ENCODE results near the gene PRAMEF11. TPM values are rescaled to one million over a fixed set of nuclear protein-coding genes. Genes with fewer than 3 reads are reported as not detected.
"Not testable (repeated sequence)": the region's sequence is repeated elsewhere in the genome, so short reads cannot be mapped to it uniquely, and the experiment has no call there.

PRAMEF11 gene
- total and polyA plus RNA-seq, 2 donors (not counting 3 experiments of a cell fraction or from before 2014, with no cell fraction given): not detected

GRCh38 chr1:12819061-12819460, 12.1 kb downstream of the PRAMEF11 start:
- FAIRE-seq; dilution Hi-C loops (cut with MboI; ENCODE audit: extremely low pct_ligation_motif_present, low sequenced_read_pairs); CTCF ChIA-PET: not testable (repeated sequence)

GRCh38 chr1:12811409-12811784, 19.8 kb downstream of the PRAMEF11 start:
- dilution Hi-C loops (cut with MboI; ENCODE audit: extremely low pct_ligation_motif_present, low sequenced_read_pairs) (no loop called here), intact Hi-C loops (cut with micrococcal nuclease) (no loop called here)
- CTCF ChIA-PET: no interaction called here
- H3K9ac ChIP-seq (replicated peaks; ENCODE audit: extremely low read depth, insufficient read depth, low read length): no peak overlapping the region
- no peak for DNase-seq (ENCODE audit: low read depth, low spot score)
- H3K4me1 ChIP-seq (ENCODE audit: control insufficient read depth, extremely low read depth, insufficient read depth, low read length): no peaks in the 10 kb centered on the region
- no peaks in the 10 kb centered on the region for H3K27me3 ChIP-seq (ENCODE audit: control insufficient read depth in 2 of 2, insufficient read depth in 2 of 2, low read length in 2 of 2)
- no peak overlapping the region for H2AFZ ChIP-seq (ENCODE audit: low read depth, low read length)
- BruUV-seq (replicated peaks): no TSS peak
- POLR2A ChIA-PET: no interaction called here
- no peak overlapping the region for H3K27ac ChIP-seq (ENCODE audit: insufficient read depth, low read depth, low read length)
- H4K20me1 ChIP-seq (replicated peaks; ENCODE audit: control insufficient read depth, extremely low read depth, insufficient read depth, low read length): no peaks in the 10 kb centered on the region
- no peaks in the 10 kb centered on the region for H3K79me2 ChIP-seq (ENCODE audit: control insufficient read depth, insufficient read depth, low read length)
- H3K36me3 ChIP-seq (ENCODE audit: control insufficient read depth in 2 of 2, extremely low read depth in 1 of 2, insufficient read depth in 2 of 2, low read length in 2 of 2): no peaks in the 10 kb centered on the region
- no peak for TF ChIP-seq EZH2 (IDR thresholded peaks at IDR 0.05; ENCODE audit: borderline replicate concordance, low read depth, low read length, severe bottlenecking)
- TF ChIP-seq GATA2 (IDR thresholded peaks at IDR 0.05; ENCODE audit: insufficient read depth, insufficient read length, low read depth, low read length): no peak
- TF ChIP-seq MYC (IDR thresholded peaks at IDR 0.05; ENCODE audit: low read depth, low read length): no peak
- no peak for TF ChIP-seq JUN (IDR thresholded peaks at IDR 0.05; ENCODE audit: borderline replicate concordance, insufficient read depth, insufficient read length, low read depth)
- no peak for TF ChIP-seq MAX (IDR thresholded peaks at IDR 0.05; ENCODE audit: insufficient read depth, insufficient read length)
- no peak for TF ChIP-seq POLR2A (IDR thresholded peaks at IDR 0.05; ENCODE audit: low read depth, low read length)
- no peak for TF ChIP-seq FOS (IDR thresholded peaks at IDR 0.05; ENCODE audit: borderline replicate concordance, insufficient read depth, low read length)
- no peak for TF ChIP-seq CTCF (IDR thresholded peaks at IDR 0.05; ENCODE audit: extremely low read depth in 1 of 2, insufficient read depth in 1 of 2, low read depth in 1 of 2, low read length in 2 of 2)
- no peak for TF ChIP-seq POLR2AphosphoS5 (IDR thresholded peaks at IDR 0.05; ENCODE audit: insufficient read depth, low read depth, low read length)
- no peak for FAIRE-seq
- no peak overlapping the region for H3K4me3 ChIP-seq (replicated peaks in 1 of 3; ENCODE audit: insufficient read depth in 1 of 3, low read depth in 1 of 3, low read length in 3 of 3)
- no peak overlapping the region for H3K4me2 ChIP-seq (ENCODE audit: insufficient read depth, low read length)
- no peaks in the 10 kb centered on the region for H3K9me3 ChIP-seq (replicated peaks; ENCODE audit: control insufficient read depth, insufficient read depth, low read length)
- H3K9me1 ChIP-seq (replicated peaks; ENCODE audit: control insufficient read depth, extremely low read depth, insufficient read depth, low read length): no peaks in the 10 kb centered on the region

More at GRCh38 chr1:12819061-12819460, 12.1 kb downstream of the PRAMEF11 start:
- H3K9ac ChIP-seq (replicated peaks; ENCODE audit: extremely low read depth, insufficient read depth, low read length); H3K27me3 ChIP-seq (ENCODE audit: control insufficient read depth in 2 of 2, insufficient read depth in 2 of 2, low read length in 2 of 2); DNase-seq (ENCODE audit: low read depth, low spot score); H3K4me1 ChIP-seq (ENCODE audit: control insufficient read depth, extremely low read depth, insufficient read depth, low read length); H2AFZ ChIP-seq (ENCODE audit: low read depth, low read length); H3K36me3 ChIP-seq (ENCODE audit: control insufficient read depth in 2 of 2, extremely low read depth in 1 of 2, insufficient read depth in 2 of 2, low read length in 2 of 2); H3K9me3 ChIP-seq (replicated peaks; ENCODE audit: control insufficient read depth, insufficient read depth, low read length); intact Hi-C loops (cut with micrococcal nuclease); H3K4me3 ChIP-seq (replicated peaks in 1 of 3; ENCODE audit: insufficient read depth in 1 of 3, low read depth in 1 of 3, low read length in 3 of 3); H3K27ac ChIP-seq (ENCODE audit: insufficient read depth, low read depth, low read length); POLR2A ChIA-PET; BruUV-seq (replicated peaks); H3K79me2 ChIP-seq (ENCODE audit: control insufficient read depth, insufficient read depth, low read length); H3K9me1 ChIP-seq (replicated peaks; ENCODE audit: control insufficient read depth, extremely low read depth, insufficient read depth, low read length); H4K20me1 ChIP-seq (replicated peaks; ENCODE audit: control insufficient read depth, extremely low read depth, insufficient read depth, low read length); H3K4me2 ChIP-seq (ENCODE audit: insufficient read depth, low read length): not testable (repeated sequence)

Data from endothelial cell of umbilical vein (primary cell).